Measurements from ENCODE around the gene CDH3.
A peak's percentile ranks its signal among the peaks of the same experiment; 100 is the strongest.

The CDH3 gene

DNA sequence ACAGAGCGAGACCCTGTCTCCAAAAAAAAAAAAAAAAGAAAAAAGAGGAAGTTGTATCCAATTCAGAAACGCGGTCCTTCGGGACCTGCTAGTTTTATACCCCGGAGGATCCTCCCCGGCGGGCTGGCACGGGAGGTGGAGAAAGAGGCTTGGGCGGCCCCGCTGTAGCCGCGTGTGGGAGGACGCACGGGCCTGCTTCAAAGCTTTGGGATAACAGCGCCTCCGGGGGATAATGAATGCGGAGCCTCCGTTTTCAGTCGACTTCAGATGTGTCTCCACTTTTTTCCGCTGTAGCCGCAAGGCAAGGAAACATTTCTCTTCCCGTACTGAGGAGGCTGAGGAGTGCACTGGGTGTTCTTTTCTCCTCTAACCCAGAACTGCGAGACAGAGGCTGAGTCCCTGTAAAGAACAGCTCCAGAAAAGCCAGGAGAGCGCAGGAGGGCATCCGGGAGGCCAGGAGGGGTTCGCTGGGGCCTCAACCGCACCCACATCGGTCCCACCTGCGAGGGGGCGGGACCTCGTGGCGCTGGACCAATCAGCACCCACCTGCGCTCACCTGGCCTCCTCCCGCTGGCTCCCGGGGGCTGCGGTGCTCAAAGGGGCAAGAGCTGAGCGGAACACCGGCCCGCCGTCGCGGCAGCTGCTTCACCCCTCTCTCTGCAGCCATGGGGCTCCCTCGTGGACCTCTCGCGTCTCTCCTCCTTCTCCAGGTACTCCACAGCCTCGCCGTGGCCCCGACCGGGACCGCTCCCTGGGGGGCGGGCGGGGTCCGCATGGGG, at the start of gene CDH3:
TSS of gene CDH3 (plus strand) at position 596 of the 779 bp plus-strand sequence. CDS start at position 666, 70 bp downstream.
- peak; percentile 5 for DNase-seq

DNA sequence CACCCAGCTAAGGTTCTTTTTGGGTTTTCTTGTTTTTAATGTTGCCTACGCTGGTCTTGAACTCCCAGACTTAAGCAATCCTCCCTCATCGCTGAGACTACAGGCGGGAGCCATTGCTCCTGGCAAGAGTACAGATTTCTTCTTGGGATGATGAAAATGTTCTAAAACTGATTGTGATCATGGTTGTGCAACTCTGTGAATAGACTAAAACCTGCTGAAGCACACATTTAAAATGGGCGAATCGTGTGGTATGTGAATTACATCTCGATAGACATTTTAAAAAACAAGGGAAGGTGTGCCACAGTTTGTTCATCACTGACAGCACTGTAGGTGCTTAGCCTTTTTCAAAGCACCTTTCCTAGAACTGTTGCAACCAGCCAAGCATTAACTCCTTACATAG, 48.8 kb upstream of the CDH3 start:
- DNase-seq = no peak

DNA sequence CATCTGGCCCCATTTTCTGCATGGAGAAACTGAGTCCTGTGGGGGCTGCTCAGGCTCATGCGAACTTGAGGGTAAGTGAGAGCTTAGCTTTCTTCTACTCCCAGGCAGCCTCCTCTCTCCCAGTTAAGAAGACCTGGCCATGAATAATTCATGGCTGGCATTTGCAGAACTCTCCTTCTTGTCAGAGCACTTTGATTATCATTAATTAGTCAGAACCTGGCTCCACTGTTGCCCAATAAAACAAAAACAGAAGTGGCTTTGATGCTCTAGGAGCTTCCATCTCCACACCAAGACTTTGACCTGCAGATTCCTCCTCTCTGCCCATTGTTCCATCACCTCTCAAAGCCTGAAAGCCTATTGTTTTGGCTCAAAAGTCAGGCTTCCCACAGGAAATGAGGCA, 45.5 kb upstream of the CDH3 start:
- no peak for DNase-seq

DNA sequence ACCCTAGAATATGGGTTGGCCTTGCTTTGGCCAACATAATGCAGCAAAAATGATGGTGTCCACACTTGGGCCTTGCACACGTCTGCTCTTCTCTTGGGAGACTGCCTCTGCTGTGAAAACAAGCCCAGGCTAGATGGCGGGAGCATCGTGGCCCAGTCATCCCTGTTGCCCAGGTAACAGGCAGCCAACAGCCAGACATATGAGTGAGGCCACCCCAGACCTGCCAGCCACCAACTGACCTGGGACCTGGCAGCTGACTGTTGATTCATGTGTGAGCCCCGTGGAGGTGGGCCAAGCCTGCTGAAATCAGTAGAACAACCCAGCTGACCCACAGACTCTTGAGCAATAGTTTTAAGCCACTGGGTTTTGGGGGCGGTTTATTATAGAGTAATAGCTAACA, 39.4 kb upstream of the CDH3 start:
- no peak for DNase-seq

DNA sequence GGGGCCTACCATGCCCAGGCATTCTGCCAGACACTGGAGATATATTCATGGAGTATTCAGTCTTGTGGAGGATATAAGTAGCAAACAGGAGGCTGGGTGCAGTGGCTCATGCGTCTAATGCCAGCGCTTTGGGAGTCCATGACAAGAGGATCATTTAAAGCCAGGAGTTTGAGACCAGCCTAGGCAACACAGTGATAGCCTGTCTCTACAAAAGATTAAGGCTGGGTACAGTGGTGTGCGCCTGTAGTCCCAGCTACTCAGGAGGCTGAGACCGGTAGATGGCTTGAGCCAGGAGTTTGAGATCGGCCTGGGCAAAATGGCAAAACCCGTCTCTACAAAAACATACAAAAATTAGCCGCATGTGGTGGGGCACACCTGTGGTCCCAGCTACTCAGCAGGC, 37.7 kb upstream of the CDH3 start:
- no peak for DNase-seq

DNA sequence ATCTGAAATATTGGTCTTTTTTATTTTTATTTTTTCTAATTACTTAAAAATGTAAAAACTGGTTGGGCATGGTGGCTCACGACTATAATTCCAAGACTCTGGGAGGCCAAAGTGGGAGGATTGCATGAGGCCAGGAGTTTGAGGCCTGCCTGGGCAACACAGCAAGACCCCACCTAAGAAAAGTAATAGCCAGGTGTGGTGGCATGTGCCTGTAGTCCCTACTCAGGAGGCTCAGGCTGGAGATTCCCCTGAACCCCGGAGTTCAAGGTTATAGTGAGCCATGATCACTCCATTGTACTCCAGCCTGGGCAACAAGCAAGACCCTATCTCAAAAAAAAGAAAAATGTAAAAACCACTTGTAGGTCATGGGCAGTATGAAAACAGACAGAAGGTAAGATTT, 36.8 kb upstream of the CDH3 start:
- DNase-seq = no peak

DNA sequence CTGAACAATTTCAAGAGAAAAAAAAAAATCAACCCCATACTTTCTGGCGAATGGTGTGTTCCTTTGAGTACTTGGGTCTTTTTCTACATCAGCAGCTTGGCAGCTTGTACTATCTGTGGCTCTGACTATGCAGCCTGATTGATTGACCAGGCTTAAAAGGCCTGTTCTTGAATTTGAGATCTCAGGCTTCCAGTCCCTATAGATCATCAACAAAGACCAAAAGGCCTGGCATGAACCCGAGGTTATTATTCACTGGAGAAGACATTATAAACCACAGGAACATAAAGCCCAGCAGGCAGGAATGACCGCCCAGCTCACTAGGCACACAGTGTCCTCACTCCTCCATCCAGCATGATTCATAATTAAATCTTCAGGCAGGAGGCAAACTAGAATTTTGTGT, 32.1 kb upstream of the CDH3 start:
- DNase-seq = no peak

DNA sequence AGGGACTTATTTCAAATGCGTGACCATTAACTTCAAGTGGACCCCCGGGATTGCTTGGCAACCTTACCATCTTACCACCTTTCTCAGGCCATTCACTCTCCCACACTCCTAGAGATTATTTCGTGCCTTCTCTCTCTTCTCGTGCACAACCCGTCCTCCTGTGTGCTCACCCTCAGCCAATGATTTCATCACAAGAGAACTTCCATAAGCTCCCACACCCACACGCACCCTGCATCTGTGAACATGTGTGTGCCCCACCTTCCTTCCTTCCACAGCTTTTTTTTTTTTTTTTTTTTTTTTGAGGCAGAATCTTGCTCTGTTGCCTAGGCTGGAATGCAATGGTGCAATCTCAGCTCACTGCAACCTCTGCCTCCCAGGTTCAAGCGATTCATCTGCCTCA, 27.4 kb upstream of the CDH3 start:
- DNase-seq = no peak

DNA sequence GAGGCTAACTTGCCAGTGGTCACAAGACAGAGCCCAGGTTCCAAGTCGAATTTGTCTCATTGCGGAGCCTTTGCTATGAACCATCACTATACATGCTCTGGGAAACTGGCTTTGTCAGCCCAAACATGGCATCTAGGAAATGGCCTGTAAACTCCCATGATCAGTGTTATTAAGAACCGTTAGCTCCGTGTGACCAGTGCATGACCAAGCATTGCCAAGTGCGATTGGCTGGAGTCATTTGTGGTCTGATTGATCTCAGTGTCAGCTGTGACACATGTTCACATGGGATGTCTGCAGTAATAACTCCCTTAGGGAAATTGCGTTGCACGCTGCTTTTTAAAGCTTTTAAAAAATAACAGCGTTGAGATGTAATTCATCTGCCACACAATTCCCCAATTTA, 18.6 kb upstream of the CDH3 start:
- DNase-seq = no peak

DNA sequence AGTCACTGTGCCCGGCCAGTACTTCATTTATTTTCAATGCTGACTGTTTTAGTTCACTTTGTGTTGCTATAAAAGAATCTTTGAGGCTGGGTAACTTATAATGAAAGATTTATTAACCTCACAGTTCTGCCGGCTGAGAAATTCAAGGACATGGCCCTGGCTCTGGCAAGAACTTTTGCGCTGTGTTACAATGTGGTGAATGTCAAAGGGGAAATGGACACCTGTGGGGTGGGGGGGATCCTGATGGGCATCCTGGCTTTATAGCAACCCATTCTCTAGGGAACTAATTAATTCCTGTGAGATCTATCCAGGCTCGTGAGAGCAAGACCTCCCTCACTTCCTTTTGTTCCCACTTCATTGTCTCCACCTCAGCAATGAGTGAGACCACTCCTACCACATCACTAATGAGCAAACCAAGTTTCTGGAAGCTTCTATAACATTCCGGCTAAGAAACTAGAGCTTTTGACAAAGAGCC, 17.1 kb upstream of the CDH3 start:
- DNase-seq = no peak

DNA sequence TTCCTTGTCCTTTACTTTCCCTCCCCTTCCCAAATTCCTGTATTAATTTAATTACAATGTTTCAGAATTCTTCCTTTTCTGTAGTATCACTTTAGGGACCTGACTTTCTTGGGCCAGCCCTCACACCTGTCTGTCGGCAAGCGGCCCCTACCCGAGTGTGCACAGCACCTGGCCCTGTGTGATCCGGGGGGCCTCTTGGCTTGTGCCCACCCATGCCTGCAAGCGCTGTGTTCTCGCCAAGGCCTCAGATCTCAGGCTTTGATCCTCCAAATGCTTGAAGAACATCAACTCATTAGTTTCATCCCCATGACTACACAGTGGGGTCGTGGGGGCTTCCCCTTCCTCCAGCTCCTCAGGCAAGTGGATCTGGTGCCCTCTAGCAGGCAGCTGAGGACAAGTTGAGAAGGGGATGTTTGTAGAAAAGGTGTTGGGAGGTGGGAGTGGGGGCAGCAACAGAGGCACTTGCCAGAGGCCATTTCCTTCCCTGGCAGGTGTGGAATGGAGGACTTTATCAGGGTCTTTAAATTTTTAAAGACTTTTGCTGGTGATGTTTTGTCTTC, 15.7 kb upstream of the CDH3 start:
- no peak for DNase-seq

DNA sequence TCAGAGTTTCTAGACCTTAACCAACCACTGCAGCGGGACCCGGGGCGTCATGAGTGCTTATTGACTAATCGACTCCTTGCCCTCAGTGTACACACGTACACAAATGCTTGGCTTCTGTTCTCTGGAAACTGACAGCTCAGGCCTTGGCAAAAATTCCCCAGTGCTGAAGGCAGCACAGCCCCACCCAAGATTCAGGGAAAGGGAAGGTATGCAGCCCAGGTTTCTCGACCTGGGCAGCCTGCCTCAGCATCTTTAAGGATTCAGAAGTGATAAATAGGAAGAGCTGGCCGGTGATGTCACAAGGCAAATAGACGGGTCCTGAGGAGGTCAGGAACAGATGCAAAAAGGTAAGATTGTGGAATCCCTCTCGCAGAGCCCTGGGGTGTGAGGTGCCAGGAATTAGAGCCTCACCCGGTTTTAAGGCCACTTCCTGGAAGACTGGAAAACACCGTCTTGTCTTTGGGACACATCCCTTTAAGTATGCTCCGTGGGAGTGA, 9.0 kb upstream of the CDH3 start:
- DNase-seq = no peak

DNA sequence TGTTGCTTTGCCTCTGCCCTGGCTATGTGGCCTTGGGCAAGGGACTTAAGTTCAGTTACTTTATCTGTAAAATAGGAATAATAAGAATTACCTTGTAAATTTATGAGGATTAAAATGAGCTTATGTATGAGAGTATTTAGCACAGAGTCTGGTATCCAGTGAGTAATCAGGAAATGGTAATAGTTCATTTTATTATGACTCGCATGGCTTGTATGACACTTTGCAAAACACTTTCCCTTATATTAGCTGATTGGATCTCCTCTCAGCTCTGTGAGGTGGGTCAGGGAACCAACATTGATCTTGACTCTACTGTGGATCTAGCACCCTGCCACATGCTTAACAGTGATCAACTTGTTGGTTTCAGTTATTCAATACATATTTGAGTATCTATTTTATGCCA, 8.3 kb upstream of the CDH3 start:
- DNase-seq = no peak

DNA sequence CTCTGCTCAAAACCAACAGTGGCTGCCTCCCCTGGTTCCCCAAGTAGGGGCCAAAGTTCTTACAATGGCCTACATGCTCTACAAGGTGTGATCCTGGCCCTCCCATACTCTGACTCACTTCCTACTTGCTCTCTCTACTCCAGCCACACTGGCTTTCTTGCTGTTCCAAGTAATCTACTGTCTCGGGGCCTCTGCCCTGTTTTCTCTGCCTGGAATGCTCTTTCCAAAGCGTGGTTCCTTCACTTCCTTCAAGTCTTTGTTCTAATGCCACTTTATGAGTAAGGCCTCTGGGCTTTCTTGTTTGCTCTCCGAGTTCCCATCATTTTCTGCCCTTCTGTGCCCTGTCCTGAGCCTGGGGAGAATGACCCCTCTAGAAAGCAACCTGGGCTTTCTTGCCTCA, 4.1 kb upstream of the CDH3 start:
- DNase-seq = no peak

DNA sequence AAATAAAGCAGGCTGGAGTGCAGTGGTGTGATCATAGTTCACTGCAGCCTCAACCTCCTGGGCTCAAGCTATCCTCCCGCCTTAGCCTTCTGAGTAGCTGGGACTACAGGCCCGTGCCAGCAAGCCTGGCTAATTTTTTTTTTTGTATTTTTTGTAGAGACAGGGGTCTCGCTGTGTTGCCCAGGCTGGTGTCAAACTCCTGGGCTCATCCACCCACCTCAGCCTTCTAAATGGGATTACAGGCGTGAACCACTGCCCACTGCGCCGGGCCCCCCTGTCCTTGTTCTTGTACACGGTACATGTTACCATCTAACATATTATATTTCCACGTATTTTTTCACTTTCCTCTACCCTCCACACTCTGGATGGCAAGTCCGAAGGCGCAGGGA, 3.1 kb upstream of the CDH3 start:
- DNase-seq = no peak

DNA sequence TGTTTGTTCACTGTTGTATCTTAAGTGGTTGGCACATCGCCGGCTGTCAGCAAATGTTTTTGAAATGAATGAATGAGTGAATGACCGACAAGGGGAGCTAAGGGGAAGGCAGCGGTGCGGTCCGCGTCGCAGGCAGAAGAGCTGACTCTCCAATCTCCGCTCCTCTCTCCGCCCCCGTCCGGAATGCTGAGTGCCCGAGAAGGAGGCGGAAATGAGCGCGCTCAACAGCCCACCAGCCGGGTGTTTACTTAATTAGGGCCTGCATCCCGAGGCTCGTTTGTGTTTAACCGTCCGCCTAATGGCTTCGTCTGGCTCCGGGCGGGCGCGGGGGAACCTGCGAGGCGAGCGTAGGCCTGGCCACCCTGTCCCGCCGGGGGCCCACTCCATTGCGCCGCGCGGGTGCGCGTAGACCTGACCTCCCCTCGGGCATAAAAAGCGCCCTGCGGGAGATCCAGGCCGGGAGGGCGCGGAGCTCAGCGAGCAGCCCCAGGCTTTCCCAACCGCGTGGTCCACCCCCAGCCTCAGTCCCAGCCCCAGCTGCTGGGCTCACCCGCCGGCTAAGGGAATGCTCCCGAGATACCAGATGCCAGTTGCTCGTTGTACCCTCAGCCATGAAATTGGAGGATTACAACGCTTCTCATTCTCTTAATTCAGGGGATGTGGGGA, 2.5 kb upstream of the CDH3 start:
- no peak for DNase-seq

DNA sequence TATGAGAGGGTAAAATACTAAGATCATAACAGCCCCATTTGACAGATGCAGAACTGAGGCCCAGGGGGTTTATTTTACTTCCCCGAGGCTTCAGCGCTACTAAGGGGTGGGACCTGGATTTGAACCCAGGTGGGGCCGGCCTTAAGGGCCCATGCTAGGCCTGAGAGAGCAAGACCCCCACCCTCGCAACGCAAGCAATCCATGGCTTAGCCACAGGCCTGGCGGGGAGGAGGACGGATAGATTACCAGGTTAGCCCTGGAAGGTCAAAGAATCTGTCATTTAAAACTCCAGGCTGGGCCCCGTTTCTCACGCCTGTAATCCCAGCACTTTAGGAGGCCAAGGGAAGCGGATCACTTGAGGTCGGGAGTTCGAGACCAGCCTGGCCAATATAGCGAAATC, 1.9 kb upstream of the CDH3 start:
- DNase-seq = no peak

DNA sequence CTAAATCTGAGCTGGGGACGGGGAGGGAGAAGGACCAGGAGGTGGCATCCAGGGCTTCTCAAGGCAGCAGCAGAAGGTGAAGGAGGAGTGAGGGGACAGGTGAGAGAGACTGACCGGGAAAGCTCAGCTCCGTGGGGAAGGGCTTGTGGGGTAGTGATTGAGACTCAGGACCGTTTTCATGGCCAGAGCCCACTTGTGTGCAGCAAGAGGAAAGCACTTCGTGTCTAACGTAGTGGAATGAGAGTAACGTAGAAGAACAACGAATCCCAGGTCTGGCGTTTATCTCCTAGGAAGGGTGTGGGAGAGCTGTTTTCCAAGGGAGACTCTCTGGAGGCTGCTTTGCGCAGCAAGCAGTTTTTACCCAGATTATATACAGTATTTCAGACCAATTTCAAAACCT, 1.3 kb upstream of the CDH3 start:
- DNase-seq = no peak

DNA sequence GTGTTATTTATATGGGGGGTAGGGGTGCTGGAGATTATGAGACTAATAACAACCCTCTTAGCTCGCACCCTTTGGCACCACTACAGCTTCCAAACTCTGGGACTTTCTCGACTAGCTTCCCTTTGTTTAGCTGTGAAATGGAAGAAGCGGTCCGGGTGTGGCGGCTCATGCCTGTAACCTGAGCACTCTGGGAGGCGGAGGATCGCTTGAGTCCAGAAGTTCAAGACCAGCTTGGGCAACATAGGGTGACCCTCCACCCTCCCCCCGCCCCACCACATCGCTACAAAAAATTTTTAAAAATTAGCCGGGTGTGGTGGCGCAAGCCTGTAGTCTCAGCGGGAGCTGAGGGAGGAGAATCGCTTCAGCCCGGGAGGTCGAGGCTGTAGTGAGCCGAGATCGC, 814 bp upstream of the CDH3 start:
- no peak for DNase-seq

DNA sequence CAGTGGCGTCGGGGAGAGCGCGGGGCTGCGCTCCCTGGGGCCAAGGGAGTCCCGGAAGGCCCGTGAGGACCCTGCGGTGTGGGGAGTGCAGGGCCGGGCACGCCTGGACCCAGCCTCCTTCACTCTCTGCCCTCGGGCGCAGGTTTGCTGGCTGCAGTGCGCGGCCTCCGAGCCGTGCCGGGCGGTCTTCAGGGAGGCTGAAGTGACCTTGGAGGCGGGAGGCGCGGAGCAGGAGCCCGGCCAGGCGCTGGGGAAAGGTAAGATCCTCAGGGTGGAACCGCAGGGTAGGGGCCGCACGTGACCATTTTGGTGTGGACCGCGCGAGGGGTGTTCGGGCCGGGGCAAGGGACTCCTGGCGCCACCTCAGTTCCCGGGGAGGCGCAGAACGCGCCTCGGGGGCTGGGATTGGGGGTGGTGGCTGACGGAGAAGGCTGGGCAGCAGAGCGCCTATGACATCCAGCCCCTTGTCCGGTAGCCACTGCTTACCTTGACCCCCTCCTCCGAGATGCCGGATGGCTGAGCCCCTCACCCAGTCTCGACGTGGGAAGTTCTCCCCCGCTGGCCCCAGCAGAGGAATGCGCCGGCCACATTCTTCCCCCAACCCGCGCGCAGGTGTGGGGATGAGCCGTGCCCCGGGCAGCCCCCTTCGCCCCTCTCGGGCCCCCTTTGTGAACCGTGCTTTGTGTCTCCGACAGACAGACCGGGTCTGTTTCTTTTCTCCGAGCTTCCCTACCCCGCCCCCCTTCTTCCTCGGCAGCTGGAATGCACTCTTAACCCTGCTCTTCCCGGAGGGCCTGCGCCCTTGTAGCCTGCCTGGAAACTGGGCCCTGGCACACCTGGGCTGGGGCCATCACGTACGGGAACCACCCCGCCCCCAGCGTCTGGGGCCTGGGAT, 631 bp downstream of the CDH3 start:
- DNase-seq = no peak

DNA sequence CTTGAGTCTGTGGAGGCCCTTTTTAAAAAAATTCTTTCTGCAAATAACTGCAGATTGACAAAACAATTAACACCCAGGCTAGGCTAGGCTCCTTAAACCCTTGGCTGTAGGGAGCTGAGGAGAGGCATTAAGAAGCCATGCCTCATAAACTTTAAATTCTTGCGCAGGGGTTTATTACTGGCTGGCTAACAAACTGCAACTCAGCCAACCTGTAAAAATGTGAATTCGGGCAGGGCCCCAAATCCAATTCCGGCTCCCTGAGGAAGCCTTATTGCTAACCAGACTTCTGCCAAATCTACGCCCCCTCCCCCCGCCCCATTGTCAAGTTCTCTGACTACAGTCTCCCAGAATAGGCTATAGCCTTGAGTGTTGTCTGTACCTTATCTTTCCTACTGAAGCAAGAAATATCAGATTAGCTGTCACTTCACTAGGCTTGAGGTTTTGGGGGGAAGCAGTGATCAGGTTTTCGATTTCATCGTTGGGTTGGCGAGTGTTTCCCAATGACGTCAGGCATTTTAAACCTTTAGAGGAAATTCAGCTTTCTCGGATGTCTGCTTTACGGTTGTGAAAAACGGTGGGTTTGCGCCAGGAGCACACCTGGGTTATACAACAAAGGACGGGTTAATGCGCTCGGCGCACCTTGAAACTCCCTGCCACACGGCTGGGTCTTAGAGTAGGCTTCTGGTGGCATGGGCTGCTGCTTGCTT, 2.0 kb downstream of the CDH3 start:
- no peak for DNase-seq

DNA sequence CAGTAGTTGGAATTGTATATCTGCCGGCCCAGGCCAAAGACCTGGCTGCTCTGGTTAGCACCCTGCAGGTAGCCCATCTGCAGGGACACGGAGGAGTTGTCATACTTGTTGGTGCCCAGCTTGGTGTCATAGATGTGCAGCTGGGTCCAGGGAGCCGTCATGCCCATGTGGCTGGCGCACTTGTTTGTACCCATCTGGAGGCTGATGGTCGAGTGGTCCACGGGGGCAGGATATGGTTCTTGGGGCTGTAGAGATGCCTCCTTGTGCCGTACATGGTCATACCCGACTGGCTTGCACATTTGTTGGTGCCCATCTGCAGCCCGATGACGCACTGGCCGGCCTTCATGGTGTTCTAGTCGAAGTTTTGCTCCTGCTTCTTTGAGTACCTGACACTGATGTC, 6.0 kb downstream of the CDH3 start:
- no peak for DNase-seq

DNA sequence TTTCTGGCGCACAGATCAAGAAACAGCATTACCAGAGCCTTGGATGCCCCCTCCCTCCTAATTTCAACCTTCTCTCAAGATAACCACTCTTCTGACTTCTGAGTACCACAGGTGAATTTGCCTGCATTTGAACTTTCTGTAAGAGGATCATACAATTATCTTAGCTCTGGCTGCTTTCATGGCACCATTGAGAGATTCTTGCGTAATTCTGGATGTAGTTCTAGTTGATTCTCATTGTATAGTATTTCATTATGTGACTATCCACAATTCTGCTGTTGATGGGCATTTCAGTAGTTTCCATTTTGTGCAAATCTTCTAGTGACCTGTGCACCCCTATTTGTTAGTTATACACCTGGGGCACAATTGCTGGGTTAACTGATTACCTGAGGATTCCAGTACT, 7.5 kb downstream of the CDH3 start:
- DNase-seq = no peak

Data from NCI-H774 (cell line).